GM18505 (cell line): ENCODE data around the gene SPEF1.

Experiments used
- ATAC-seq: cut with Tn5 transposase; IDR thresholded peaks from one replicate; pipeline ENCODE4 v1.9.1; 2021; ENCODE audit not compliant: unreplicated experiment
- POLR2A ChIP-seq: IDR thresholded peaks from 4 replicates; pipeline ENCODE4 v1.6.1; 2011; ENCODE audit warnings: borderline replicate concordance; ENCODE audit not compliant: insufficient read depth, insufficient read length; ENCODE audit errors: extremely low read depth

Gene SPEF1

GRCh38 chr20:3747471-3747870, 33.8 kb downstream of the SPEF1 start:
- TF ChIP-seq POLR2A, result no peak
- no peak for ATAC-seq

DNA sequence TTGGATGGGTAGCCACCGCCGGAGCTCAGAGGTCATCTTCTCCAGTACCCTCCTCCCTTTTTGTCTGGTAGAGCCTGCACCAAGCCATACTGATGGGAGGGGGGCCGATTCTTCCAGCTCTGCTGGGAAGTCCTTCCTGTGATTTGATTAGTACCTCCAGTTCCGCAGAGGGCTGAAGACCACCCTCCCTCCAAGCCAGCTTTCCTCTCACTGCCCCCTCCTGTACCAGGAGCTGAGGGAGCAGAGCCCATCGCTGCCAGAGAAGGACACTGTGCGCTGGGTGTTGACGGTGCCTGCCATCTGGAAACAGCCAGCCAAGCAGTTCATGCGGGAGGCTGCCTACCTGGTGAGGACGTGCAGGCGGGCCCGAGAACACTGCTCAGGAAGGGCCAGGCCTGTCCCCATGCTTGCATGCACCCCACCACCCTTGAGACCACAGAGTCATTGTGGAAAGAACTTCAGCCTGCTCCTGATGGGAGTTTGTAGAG, 35.5 kb downstream of the SPEF1 start:
- ATAC-seq, result no peak
- no peak for TF ChIP-seq POLR2A

DNA sequence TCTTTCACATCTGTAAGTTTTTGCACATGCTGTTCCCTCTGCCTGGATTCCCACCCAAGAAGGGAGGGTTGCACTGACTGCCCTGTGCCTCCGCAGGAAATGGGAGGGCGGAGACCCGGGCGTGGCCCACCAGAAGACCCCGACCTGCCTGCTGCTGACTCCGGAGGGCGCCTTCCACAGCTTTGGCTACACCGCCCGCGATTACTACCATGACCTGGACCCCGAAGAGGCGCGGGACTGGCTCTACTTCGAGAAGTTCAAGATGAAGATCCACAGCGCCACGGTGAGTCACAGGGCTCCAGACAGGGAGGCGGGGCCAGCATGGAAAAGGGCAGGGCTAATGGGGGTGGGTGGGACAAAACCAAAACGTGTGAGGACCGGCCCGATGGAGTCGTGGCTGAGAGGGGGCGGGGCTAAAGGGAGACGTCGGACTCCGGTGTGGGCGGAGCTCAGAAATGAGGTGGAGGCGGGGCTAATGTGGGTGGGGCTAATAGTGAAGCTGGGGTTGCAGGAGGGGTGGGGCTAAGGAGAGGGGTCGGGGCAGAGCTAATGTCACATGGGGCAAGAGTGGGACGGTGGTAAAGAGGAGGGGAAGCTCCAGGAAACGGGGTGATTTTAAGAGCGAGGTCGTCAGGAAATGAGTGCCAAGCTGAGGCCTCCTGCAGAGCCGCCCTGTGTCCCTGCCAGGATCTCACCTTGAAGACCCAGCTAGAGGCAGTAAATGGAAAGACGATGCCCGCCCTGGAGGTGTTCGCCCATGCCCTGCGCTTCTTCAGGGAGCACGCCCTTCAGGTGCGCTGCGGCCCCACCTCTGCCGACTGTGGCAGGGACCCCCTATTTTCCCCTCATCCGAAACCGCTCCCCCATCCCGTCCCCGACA, 36.2 kb downstream of the SPEF1 start:
- no peak for TF ChIP-seq POLR2A
- no peak for ATAC-seq

DNA sequence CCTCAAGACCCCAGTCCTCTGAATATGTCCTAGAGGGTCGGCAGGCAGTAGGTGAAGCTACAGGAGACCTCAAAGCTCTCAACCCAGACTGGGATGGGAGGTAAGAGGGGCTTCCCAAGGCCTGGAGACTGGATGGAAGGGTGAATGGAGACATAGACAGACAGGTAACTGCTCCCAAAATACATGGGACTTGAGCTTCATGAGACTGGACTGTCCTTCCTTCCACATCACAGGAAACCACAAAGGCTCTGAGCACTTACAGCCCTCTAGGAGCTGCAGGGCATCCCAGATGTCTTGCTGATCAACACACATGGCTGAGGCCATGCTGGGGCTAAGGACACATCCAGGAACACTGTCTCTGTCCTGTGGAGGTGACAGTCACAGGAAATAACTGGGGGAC, 37.2 kb downstream of the SPEF1 start:
- no peak for TF ChIP-seq POLR2A
- ATAC-seq, result no peak

GRCh38 chr20:3743251-3743650, 38.0 kb downstream of the SPEF1 start:
- TF ChIP-seq POLR2A, result no peak
- ATAC-seq, result no peak

DNA sequence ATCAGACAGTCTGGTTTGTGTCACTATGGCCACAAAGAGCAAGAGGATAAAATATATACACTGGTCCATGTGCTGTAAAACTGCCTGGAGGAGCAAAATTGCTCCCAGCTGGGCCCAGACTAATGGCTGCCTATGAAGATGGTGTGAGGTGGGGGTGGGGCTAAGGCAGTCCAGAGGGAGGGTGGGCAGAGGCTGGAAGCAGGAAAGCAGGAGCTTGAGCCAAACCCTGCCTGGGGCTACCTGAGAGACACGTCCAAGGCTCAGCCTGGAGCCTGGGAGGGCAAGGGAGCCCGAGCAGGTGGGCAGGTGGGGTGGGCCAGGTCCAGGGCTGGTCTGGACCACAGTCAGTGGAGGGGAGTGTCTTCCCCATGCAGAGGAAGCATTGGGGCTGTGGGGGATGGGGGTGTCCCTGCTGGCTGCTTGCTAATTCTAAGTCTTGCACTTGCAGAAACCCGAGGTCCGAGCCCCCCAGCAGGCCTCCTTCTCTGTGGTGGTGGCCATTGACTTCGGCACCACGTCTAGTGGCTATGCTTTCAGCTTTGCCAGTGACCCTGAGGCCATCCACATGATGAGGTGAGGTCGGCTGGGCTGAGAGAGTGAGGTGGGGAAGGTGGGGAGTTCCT, 39.3 kb downstream of the SPEF1 start:
- ATAC-seq, result no peak
- TF ChIP-seq POLR2A, result no peak

- ATAC-seq, result no peak
- no peak for TF ChIP-seq POLR2A
Measured at GRCh38 chr20:3740615-3741301, 40.5 kb downstream of the SPEF1 start.

DNA sequence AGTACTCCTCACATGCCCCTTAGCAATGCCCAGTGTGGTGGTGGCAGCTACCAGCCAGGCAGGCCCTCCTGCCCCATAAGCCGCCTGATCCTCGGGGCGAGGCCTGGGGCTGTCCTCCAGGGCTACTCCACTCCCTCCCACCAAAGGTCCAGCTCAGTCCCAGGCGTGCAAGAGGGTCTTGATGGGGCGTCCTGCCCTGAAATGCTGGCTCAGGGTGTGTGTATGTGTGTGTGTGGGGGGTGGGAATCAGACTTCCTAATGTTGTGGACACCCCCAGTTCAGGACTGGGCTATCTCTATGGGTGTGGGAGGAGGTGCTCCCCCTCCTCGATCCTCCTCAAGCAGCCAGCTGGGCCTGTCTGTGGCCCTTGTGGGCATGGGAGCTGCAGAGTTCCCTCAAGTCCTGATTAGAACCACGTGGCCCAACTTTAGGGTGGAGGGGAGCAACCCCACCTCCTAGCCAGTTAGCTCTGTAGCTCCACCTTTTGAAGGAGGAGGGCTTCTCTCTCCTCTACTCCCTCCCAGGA, 41.3 kb downstream of the SPEF1 start:
- TF ChIP-seq POLR2A, result no peak
- no peak for ATAC-seq

DNA sequence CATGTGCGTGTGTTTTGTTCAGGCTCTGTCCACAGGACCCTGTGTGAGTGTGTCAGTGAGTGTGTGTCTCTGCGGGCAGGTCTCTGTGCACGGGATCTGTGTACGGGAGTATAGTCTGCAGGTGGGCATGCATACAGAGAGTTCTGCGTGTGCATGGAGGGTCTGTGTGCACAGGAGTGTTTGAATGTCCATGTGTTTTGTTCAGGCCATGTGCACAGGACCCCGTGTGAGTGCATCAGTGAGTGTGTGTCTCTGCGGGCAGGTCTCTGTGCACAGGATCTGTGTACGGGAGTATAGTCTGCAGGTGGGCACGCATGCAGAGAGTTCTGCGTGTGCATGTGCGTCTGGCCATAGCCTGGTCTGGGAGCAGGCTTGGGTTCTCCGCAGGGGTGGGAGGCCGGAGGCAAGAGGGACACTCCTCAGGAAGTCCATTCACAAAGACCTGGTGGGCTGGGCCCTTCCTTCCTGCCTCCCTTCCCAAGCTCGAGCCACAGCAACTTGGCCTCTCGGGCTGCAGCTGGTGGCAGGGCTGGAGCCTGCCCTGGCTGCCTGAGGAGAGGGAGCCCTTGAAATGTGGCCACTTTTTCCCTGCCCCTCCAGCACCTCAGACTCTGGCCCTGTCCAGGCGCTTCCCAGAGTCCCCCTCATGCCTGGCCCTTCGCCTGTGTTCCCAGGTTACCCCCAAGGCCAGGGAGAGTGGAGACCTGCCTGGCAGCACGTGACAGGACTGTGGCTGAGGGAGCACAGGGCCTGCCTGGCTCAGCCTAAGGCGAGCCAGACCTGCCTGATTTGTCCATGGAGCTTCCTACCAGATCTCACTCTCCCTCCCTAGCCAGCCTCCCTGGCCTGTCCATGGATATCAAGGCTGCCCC, 42.0 kb downstream of the SPEF1 start:
- no peak for ATAC-seq
- no peak for TF ChIP-seq POLR2A

GRCh38 chr20:3738111-3739053, 42.9 kb downstream of the SPEF1 start:
- no peak for TF ChIP-seq POLR2A
- ATAC-seq, result no peak

- TF ChIP-seq POLR2A, result no peak
- no peak for ATAC-seq
Measured at GRCh38 chr20:3735768-3736167, 45.5 kb downstream of the SPEF1 start.
